MG63 (cell line): Measurements from ENCODE around the gene MYL10. TPM values are rescaled to one million over a fixed set of nuclear protein-coding genes. Genes with fewer than 3 reads are reported as not detected.
"Not testable (repeated sequence)": the region's sequence is repeated elsewhere in the genome, so short reads cannot be mapped to it uniquely, and the experiment has no call there.

Source experiments
- DNase-seq: peaks from one replicate; pipeline ENCODE4 v3.0.0-alpha.2; 2020
- H3K27me3 ChIP-seq: fragments of 250-450 bp; sonication (Bioruptor Pico); 2 replicates; pipeline ENCODE4 v1.5.1; 2020; ENCODE audit warnings: mild to moderate bottlenecking, moderate library complexity
- H3K36me3 ChIP-seq: fragments of 250-450 bp; sonication (Bioruptor Pico); 2 replicates; pipeline ENCODE4 v1.5.1; 2020; ENCODE audit warnings: mild to moderate bottlenecking, moderate library complexity
- H3K4me3 ChIP-seq: fragments of 250-450 bp; sonication (Bioruptor Pico); 2 replicates; pipeline ENCODE4 v1.5.1; 2020; ENCODE audit warnings: mild to moderate bottlenecking, moderate library complexity
- H3K9me3 ChIP-seq: fragments of 250-450 bp; sonication (Bioruptor Pico); 2 replicates; pipeline ENCODE4 v1.5.1; 2020; ENCODE audit warnings: mild to moderate bottlenecking, moderate library complexity
- total RNA-seq: library from RNA; depleted of rRNA; stranded (reverse); fragments of >200 nt; shearing (Covaris generic); gene quantifications from 2 replicates; pipeline ENCODE4 v1.2.3, GENCODE V29; 2014; ENCODE audit warnings: low replicate concordance

MYL10 gene
- total RNA-seq, 1 experiment from 2014 or later = not detected

- H3K27me3 ChIP-seq = no peaks in the 10 kb centered on the region
- DNase-seq = no peak
- H3K9me3 ChIP-seq = no peaks in the 10 kb centered on the region
- H3K4me3 ChIP-seq = no peak overlapping the region
- no peaks in the 10 kb centered on the region for H3K36me3 ChIP-seq
These were observed 16.1 kb downstream of the MYL10 start for GRCh38 chr7:101612885-101613515.

GRCh38 chr7:101608772-101609713 lies 20.1 kb downstream of the MYL10 start:
- Histone ChIP-seq H3K9me3 (no peaks in the 10 kb centered on the region), H3K36me3 (no peaks in the 10 kb centered on the region), H3K27me3 (no peaks in the 10 kb centered on the region), H3K4me3 (no peak overlapping the region)
- no peak for DNase-seq

- no peaks in the 10 kb centered on the region for H3K9me3 ChIP-seq
- DNase-seq = no peak
- no peaks in the 10 kb centered on the region for H3K36me3 ChIP-seq
- H3K27me3 ChIP-seq = no peaks in the 10 kb centered on the region
- no peak overlapping the region for H3K4me3 ChIP-seq
These were observed 22.6 kb downstream of the MYL10 start for GRCh38 chr7:101606498-101606923.

- Histone ChIP-seq H3K4me3 (no peak overlapping the region), H3K36me3 (no peaks in the 10 kb centered on the region), H3K27me3 (no peaks in the 10 kb centered on the region), H3K9me3 (no peaks in the 10 kb centered on the region)
- no peak for DNase-seq
These were observed 23.2 kb downstream of the MYL10 start for GRCh38 chr7:101605611-101606497.

- not testable (repeated sequence) for H3K4me3 ChIP-seq, H3K9me3 ChIP-seq, H3K36me3 ChIP-seq, DNase-seq, H3K27me3 ChIP-seq
These were observed 24.2 kb downstream of the MYL10 start for GRCh38 chr7:101604934-101605332.

- DNase-seq = no peak
- Histone ChIP-seq H3K36me3 (no peaks in the 10 kb centered on the region), H3K4me3 (no peak overlapping the region), H3K27me3 (no peaks in the 10 kb centered on the region), H3K9me3 (no peaks in the 10 kb centered on the region)
These were observed 24.7 kb downstream of the MYL10 start for GRCh38 chr7:101604331-101604933.

- Histone ChIP-seq H3K9me3 (no peaks in the 10 kb centered on the region), H3K36me3 (no peaks in the 10 kb centered on the region), H3K4me3 (no peak overlapping the region), H3K27me3 (no peaks in the 10 kb centered on the region)
- peak; percentile 72 for DNase-seq
These were observed 26.4 kb downstream of the MYL10 start for GRCh38 chr7:101602484-101603241.

GRCh38 chr7:101602082-101602481 lies 27.0 kb downstream of the MYL10 start:
- Histone ChIP-seq H3K9me3 (no peaks in the 10 kb centered on the region), H3K27me3 (no peaks in the 10 kb centered on the region), H3K4me3 (no peak overlapping the region), H3K36me3 (no peaks in the 10 kb centered on the region)
- no peak for DNase-seq

GRCh38 chr7:101599787-101600186 lies 29.3 kb downstream of the MYL10 start:
- Histone ChIP-seq H3K27me3 (no peaks in the 10 kb centered on the region), H3K36me3 (no peaks in the 10 kb centered on the region), H3K9me3 (no peaks in the 10 kb centered on the region), H3K4me3 (no peak overlapping the region)
- no peak for DNase-seq

- no peak overlapping the region for H3K4me3 ChIP-seq
- no peaks in the 10 kb centered on the region for H3K27me3 ChIP-seq
- no peaks in the 10 kb centered on the region for H3K9me3 ChIP-seq
- H3K36me3 ChIP-seq = no peaks in the 10 kb centered on the region
- DNase-seq = no peak
These were observed 29.9 kb downstream of the MYL10 start for GRCh38 chr7:101598986-101599771.

GRCh38 chr7:101598422-101598985 lies 30.6 kb downstream of the MYL10 start:
- DNase-seq = no peak
- Histone ChIP-seq H3K27me3 (no peaks in the 10 kb centered on the region), H3K36me3 (no peaks in the 10 kb centered on the region)

GRCh38 chr7:101597941-101598340 lies 31.2 kb downstream of the MYL10 start:
- no peaks in the 10 kb centered on the region for H3K36me3 ChIP-seq
- no peaks in the 10 kb centered on the region for H3K9me3 ChIP-seq
- no peaks in the 10 kb centered on the region for H3K27me3 ChIP-seq
- no peak for DNase-seq
- H3K4me3 ChIP-seq = no peak overlapping the region

More at GRCh38 chr7:101598422-101598985, 30.6 kb downstream of the MYL10 start:
- H3K9me3 ChIP-seq = no peaks in the 10 kb centered on the region
- no peak overlapping the region for H3K4me3 ChIP-seq

- Histone ChIP-seq H3K27me3 (no peaks in the 10 kb centered on the region), H3K36me3 (no peaks in the 10 kb centered on the region), H3K4me3 (no peak overlapping the region), H3K9me3 (no peaks in the 10 kb centered on the region)
- no peak for DNase-seq
These were observed 32.2 kb downstream of the MYL10 start for GRCh38 chr7:101596898-101597297.

GRCh38 chr7:101595766-101596537 lies 33.1 kb downstream of the MYL10 start:
- no peaks in the 10 kb centered on the region for H3K36me3 ChIP-seq
- no peak overlapping the region for H3K4me3 ChIP-seq
- H3K27me3 ChIP-seq = no peaks in the 10 kb centered on the region
- no peak for DNase-seq
- no peaks in the 10 kb centered on the region for H3K9me3 ChIP-seq
